ELR (cell line): ENCODE measurements around the gene KLHL30.
"Not testable (repeated sequence)": the region's sequence is repeated elsewhere in the genome, so short reads cannot be mapped to it uniquely, and the experiment has no call there.

Source experiments
- DNase-seq: peaks from one replicate; pipeline ENCODE4 v3.0.0-alpha.2; 2015; ENCODE audit warnings: low read depth

KLHL30 gene

GRCh38 chr2:238163481-238164198 is 25.2 kb downstream of the KLHL30 start:
- DNase-seq = no peak

- DNase-seq = no peak
These were observed 26.4 kb downstream of the KLHL30 start for GRCh38 chr2:238164906-238165287.

GRCh38 chr2:238165288-238165921 is 26.9 kb downstream of the KLHL30 start:
- no peak for DNase-seq

- DNase-seq = no peak
These were observed 28.2 kb downstream of the KLHL30 start for GRCh38 chr2:238166391-238167343.

- no peak for DNase-seq
These were observed 28.9 kb downstream of the KLHL30 start for GRCh38 chr2:238167344-238167715.

GRCh38 chr2:238167761-238168160 is 29.3 kb downstream of the KLHL30 start:
- DNase-seq = no peak

GRCh38 chr2:238168196-238169047 is 30.0 kb downstream of the KLHL30 start:
- no peak for DNase-seq

- peak; percentile 86 for DNase-seq
These were observed 30.7 kb downstream of the KLHL30 start for GRCh38 chr2:238169048-238169707.

- DNase-seq = peak; percentile 98
These were observed 31.3 kb downstream of the KLHL30 start for GRCh38 chr2:238169708-238170251.

GRCh38 chr2:238170386-238171071 is 32.1 kb downstream of the KLHL30 start:
- peak; percentile 19 for DNase-seq

GRCh38 chr2:238171072-238171431 is 32.6 kb downstream of the KLHL30 start:
- not testable (repeated sequence) for DNase-seq

GRCh38 chr2:238171575-238172187 is 33.2 kb downstream of the KLHL30 start:
- DNase-seq = no peak

GRCh38 chr2:238172439-238172838 is 34.0 kb downstream of the KLHL30 start:
- no peak for DNase-seq

GRCh38 chr2:238173692-238174091 is 35.2 kb downstream of the KLHL30 start:
- DNase-seq = peak; percentile 24

- no peak for DNase-seq
These were observed 35.8 kb downstream of the KLHL30 start for GRCh38 chr2:238174291-238174690.

- DNase-seq = no peak
These were observed 36.2 kb downstream of the KLHL30 start for GRCh38 chr2:238174701-238175100.

GRCh38 chr2:238176613-238177012 is 38.1 kb downstream of the KLHL30 start:
- no peak for DNase-seq

GRCh38 chr2:238180554-238180953 is 42.1 kb downstream of the KLHL30 start:
- DNase-seq = no peak

GRCh38 chr2:238182362-238182761 is 43.9 kb downstream of the KLHL30 start:
- no peak for DNase-seq

- DNase-seq = no peak
These were observed 45.4 kb downstream of the KLHL30 start for GRCh38 chr2:238183821-238184220.
